Hepatocyte (in vitro differentiated cells): ENCODE measurements around the gene HYI.

Source experiments
- EZH2 ChIP-seq: fragments of 200-600 bp; sonication (generic); IDR thresholded peaks from 2 replicates; pipeline ENCODE4 v1.6.1; 2016; ENCODE audit warnings: antibody characterized with exemption, mild to moderate bottlenecking, borderline replicate concordance
- EZH2phosphoT487 ChIP-seq: fragments of 200-600 bp; sonication (generic); IDR thresholded peaks from one replicate; pipeline ENCODE4 v1.6.1; 2018; ENCODE audit warnings: antibody characterized with exemption, mild to moderate bottlenecking, low read depth, moderate library complexity; ENCODE audit not compliant: unreplicated experiment, severe bottlenecking
- TF ChIP-seq, protein P1 (sequence below): fragments of 200-600 bp; sonication (generic); IDR thresholded peaks from 2 replicates; pipeline ENCODE4 v1.5.1; 2016; ENCODE audit warnings: antibody characterized with exemption, mild to moderate bottlenecking; ENCODE audit not compliant: poor library complexity

DNA sequence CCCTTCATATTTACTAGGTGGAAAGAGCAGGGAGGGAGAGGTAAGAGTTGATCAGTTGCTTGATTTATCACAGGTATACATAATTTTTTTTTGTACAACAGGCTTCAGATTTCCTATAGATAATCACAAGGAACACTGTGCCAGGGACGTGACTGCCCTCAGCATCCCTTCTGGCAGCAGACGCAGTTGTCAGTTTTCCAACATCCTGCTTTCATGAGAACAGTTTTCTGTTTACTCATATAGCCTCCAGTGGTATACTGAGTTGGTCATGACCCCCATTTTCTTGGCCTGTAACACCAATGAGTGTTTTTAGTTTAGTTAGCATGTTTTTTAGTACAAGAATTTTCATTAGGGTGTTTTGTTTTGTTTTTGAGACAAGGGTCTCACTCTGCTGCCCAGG, 39.1 kb upstream of the HYI start:
- TF ChIP-seq, protein P1, sequence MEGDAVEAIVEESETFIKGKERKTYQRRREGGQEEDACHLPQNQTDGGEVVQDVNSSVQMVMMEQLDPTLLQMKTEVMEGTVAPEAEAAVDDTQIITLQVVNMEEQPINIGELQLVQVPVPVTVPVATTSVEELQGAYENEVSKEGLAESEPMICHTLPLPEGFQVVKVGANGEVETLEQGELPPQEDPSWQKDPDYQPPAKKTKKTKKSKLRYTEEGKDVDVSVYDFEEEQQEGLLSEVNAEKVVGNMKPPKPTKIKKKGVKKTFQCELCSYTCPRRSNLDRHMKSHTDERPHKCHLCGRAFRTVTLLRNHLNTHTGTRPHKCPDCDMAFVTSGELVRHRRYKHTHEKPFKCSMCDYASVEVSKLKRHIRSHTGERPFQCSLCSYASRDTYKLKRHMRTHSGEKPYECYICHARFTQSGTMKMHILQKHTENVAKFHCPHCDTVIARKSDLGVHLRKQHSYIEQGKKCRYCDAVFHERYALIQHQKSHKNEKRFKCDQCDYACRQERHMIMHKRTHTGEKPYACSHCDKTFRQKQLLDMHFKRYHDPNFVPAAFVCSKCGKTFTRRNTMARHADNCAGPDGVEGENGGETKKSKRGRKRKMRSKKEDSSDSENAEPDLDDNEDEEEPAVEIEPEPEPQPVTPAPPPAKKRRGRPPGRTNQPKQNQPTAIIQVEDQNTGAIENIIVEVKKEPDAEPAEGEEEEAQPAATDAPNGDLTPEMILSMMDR: no peak
- TF ChIP-seq EZH2: no peak
- TF ChIP-seq EZH2phosphoT487: no peak
